Muscle of arm (tissue), 12 donors: ENCODE data around the gene AOAH. TPM values are rescaled to one million over a fixed set of nuclear protein-coding genes. Genes with fewer than 3 reads are reported as not detected.

Source experiments
- DNase-seq: peaks from one replicate; pipeline ENCODE4 v3.0.0-alpha.2; 2013
- polyA plus RNA-seq, 12 donors: library from polyadenylated mRNA; unstranded; fragments of 120-200 nt; gene quantifications; one replicate each; pipeline ENCODE4 v1.2.1, GENCODE V29; 2013; ENCODE audit not compliant: insufficient read length in 12 of 12

Gene AOAH
- polyA plus RNA-seq, 12 donors: 2.4 to 11.4 (median 3.2) TPM; not detected in 2

GRCh38 chr7:36563706-36564327 is 160.5 kb downstream of the AOAH start:
- no peak for DNase-seq

DNA sequence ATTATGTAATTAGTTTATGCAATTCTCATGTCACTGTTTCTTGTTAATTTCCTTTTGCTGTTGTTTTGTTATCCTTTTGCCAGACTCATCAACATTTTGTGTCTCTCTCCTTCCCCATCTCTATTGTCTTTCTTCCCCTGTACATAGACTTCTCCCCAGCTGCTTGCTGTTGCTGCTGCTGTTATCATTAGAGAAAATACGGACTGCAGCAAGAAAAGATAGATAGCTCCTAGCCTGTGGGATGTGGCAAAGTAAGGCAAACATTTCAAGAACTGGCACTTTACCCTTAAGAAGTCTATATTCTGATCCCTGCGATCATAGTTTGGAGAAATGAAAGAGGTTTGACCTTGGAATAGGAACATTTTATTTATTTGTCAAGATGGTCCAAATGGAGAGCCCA is 162.2 kb downstream of the AOAH start:
- DNase-seq: no peak

DNA sequence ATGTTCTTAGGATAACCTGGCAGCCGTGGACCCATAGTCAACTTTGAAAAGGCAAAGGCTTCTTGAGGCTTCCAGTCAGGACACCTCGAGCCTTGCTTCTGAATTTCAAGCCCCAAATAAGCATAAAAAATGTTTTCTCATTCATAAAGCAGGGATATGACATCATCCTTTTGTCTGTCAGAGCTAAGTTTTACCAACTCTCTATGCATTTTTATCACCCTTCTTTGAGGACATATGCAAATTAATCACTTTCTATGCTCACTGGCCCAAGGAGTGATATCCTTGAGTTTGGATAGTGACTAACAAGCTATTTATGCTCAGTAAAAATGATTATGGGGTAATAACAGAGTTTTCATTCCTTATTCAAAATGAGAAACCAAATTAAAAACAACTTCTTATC is 175.3 kb downstream of the AOAH start:
- DNase-seq: no peak

DNA sequence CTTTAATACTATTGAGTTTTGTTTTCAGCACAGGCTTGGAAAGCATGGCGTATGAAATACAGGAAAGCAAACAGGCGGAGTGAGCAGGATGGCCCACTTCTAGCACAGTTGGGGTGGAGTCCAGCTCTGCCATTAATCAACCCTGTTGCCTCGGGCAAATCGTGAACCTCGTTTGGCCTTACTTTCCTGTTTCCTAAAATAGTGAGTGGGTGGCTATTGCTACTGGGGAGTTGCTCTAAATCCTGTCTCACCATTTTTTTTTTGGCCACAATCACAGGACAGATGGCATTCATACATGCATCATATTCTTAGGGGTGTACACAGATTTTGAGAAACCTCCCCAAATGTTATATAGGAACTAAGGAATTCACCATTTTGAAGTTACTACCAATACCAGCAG is 176.9 kb downstream of the AOAH start:
- no peak for DNase-seq

DNA sequence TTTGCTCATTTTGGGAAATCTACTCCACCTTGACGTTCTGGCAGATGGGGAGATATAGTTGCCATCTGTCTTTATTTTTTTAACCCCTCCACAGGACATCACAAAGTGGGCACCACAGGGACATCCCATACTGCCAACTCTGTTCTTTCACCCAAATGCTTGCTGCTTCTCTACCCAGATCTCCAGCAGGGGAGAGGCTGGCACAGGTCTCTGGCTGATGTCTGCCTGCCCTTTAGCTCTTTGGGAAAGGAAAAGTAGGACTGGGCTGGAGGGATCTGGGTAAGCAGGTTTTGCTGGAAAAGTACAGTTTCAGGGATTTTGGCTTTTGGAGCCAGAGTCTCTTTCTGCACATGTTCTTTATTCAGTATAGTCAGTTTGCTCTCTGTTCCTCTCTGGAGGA is 178.0 kb downstream of the AOAH start:
- DNase-seq: no peak

GRCh38 chr7:36545291-36545690 is 179.0 kb downstream of the AOAH start:
- DNase-seq: no peak

- DNase-seq: no peak
Measured at GRCh38 chr7:36538126-36538525, 186.2 kb downstream of the AOAH start.

DNA sequence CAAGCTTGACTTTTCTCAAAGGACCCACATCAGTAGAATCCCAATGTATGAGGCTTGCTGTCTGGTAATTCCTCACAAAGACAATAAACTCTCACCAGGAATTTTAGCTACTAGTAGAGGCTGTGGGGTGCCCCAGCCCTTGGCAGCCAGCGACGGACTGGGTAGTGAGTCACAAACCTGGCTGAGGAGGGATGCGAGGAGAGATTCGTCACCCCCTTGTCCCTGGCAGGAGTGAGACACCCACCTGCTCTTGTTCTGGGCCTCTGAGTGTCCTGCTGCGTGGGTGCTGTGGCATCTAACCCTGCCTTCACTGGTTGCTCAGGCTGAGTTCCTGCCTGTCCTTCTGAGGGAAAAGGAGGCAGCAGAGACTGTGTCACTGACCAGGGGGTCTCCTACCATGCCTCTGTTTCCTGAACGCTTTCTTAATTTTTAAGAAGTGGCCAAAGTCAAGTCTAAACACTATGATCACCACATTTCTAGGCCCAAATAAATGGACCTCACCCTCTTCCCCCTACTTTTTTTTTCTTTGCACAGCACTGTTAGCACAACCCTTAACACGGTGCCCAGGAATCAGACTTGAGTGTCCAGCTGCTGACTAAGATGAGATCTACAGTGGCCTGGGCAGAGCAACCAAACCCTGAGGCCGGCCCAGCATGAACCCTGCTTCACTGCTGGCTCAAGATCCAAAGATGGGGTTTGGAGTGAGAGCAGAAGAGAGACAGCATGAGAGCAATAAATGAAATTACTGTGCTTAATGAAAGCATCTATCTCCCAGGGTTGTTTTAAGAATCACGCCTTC is 188.2 kb downstream of the AOAH start:
- no peak for DNase-seq

DNA sequence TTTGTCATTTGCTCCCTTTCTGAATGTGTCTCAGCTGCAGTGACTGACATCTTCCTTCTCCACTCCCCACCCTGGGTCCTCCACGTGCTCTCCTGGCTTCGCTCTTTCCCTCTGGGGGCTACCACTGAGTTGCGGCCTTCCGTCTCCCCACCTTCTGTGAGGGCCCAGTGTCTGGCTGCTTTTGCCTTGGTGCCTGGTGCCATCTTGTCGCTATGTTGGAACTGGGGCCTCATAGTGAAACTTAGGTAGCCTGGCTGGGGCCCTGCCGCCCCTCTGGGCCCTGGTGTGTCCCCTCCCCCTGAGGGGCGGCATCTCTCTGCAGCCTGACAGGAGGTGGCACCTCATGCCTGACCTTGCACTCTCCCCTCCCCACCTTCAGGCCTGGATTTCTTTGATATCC is 190.6 kb downstream of the AOAH start:
- no peak for DNase-seq

DNA sequence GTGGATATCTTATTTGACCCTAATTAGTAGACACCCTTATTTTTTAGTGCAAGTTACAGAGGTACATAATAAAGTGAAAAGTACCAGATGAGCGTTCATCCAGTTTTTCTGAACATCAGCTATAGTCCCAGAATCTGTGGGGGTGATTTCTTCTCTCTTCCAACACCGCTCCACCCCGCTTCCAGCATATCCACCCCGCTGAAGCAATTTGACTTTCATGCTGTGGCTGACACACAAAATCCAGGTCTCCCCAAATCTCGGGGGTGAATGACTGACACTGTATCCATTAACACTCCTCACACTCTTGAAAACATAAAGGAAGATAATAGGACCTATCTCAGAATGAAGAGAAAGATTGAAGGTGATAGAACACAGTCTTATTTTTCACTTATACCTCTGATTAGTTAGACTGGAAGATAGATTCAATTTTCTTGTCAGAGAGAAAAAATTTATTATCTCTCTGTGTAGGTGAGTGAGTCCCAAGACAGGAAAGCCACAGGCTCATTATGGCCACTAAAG is 191.3 kb downstream of the AOAH start:
- no peak for DNase-seq

GRCh38 chr7:36531951-36532350 is 192.3 kb downstream of the AOAH start:
- DNase-seq: no peak

GRCh38 chr7:36530456-36530855 is 193.8 kb downstream of the AOAH start:
- no peak for DNase-seq

DNA sequence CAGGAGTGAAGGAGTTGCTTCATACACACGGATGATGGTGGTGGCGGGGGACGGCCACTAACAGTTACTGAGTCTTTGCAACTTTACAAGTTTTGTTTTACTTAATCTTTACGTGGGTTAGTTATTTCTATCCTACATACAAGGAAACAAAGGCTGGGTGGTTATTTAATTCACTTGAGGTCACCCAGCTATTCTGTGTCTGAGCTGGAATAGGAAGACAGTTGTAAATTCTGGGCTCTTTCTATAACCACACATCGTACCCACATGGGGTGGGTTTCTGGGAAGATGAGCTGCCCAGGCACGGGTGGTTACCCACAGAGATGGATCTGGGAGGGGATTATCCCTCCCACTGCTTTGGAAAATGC is 196.8 kb downstream of the AOAH start:
- DNase-seq: no peak

DNA sequence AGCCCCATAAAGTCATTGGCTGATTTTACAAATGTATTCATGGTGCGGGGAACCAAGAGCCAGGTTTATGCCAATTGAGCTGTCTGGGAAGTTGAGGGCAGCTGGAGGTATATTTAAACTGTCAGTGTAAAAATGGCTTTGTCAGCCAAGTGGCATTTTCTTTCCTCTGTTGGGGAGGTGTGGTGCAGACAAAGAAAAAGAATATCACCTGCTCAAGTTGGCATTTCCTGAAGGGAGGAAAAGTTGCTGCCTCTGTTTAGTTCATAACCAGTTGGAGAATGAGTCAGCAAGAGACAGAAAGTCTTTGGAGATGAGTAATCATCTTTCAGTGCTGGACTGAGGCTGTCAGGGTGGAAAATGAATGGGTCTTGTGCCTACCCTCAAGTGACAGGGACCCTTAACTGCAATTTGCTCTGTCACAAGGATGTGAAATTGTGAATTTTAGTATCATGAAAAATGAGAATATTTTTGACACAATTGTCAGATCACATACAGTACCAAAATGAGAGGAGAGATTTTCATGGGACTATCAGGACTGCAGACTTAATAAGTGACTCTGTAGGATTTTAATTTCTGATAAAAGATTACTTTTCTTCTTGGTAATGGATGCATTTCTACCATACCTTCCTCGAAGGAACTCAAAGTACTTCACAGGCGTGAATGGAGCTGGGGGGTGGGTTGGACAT is 197.3 kb downstream of the AOAH start:
- DNase-seq: no peak

GRCh38 chr7:36523371-36524101 is 200.8 kb downstream of the AOAH start:
- no peak for DNase-seq

DNA sequence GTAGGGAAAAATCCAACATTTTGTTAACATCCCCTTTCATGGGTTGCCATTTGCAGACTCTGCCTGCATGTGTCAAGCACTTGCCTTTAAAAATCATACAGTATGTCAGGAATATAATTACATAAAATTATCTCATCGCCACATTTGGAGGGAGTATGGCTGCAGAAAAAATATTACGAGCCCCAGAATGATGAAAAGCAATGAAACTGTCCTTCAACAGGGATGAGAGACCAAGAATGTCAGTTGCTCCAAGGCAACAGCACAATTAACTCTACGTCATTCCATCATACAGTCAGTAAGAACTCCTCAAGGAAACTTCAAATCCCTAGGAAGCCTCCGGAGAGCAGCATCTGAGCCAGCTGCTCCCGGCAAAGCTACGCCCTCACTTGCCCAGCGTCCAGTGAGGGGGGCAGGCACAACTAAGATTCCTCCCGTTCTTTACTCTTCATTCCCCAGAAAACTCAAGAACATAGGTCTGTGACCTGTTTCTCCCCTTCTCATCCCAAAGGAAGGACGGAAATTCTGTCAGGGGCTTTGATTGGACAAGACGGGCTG is 201.8 kb downstream of the AOAH start:
- no peak for DNase-seq

- DNase-seq: no peak
Measured at GRCh38 chr7:36521911-36522310, 202.4 kb downstream of the AOAH start.

GRCh38 chr7:36521133-36521532 is 203.2 kb downstream of the AOAH start:
- DNase-seq: no peak

DNA sequence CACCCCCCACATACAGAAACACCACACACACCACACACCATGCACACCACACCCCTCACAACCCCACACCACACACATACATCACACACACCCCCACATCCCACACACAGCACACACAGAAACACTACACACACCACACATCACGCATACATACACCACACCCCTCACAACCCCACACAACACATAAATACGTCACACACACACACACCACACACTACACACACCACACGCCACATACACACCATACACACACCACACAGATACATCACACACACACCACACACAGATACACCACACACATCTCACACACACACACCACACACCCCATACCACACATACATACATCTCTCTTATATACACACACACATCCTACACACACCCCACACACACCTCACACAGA is 208.4 kb downstream of the AOAH start:
- DNase-seq: no peak

DNA sequence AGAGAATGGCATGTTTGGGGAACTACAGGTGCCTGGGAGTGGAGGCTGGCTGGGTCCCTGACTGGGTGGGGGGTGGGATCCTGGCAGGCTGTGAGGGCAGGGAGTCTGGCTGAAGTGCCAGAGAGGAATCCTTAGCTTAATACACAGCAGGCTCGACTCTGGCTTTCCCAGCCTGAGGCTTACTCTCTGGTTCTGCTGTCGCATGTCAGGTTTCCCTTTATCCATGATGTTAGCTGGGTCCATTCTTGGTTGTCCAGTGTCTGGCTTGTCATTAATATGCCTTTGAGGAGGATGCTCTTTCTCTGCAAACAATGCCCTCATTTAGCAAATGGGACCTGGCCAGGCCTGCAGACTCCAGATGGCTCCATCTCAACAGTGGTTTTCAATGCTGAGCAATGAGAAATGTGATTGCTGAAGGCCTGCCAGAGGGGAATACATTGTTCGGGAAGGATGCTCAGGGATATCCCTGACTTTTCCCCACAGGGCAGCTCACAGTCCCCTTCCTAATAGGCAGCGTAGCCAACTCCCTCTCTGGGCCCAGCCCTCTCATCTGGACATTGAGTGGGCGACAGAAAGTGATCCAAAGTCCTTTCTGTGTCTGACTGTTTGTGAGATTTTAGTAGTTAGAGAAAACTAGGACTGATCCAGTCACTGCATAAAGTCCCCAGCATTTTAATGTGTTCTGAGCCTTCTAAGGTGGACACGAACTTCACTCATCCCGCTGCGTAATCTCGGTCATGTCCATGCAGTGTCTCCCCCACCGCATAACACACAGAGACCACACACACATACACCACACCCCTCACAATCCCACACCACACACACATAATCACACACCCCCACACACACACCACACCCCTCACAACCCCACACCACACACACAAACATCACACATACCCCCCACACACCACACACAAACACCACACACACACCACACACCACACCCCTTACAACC is 209.7 kb downstream of the AOAH start:
- DNase-seq: no peak

GRCh38 chr7:36513393-36513792 is 210.9 kb downstream of the AOAH start:
- DNase-seq: no peak
